Activated CD4-positive, alpha-beta T cell treated with anti-CD3 and anti-CD28 coated beads, Interleukin-2, amount 50 U/mL, for 1 hour (primary cell): Measurements from ENCODE around the gene CBL.

Experiments
- DNase-seq: peaks from one replicate; pipeline ENCODE4 v3.0.0-alpha.2; 2020

Gene CBL

DNA sequence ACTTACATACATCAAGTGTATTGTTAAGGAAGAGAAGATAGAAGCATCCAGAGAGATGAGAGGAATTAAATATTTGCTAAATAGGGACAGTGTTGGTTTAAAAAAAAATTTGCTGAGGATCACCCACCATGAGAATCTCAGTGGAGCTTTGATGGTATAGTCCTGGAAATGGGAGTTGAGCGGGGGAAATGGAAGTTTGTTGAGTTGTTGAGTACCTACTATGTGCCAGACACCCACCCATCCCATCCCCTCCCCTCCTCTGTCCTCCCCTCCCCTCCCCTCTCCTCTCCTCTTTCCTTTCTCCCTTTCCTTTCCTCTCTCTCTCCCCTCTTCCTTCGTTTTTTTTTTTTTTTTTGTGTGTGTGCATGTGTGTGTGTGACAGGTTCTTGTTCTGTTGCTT lies 145.1 kb downstream of the CBL start:
- DNase-seq = no peak

DNA sequence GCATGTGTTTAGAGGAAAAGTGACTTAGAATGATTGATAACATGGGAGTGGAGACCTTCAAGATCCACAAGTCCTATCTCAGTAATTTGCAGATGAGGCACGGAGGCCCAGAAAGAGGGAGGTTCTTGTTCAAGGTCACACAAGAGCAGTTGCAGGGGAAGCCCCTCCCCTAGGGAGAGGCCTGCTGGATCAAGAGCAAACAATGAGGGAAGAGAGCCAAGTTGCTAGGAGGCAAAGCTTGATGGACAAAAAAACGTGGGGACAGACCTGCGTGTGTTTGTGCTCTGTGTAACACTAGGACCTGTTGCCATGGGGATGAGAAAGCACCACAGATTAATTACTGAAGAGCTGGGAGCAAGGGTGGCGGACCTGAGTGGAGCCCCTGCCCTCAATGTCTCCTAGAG lies 146.7 kb downstream of the CBL start:
- no peak for DNase-seq

DNA sequence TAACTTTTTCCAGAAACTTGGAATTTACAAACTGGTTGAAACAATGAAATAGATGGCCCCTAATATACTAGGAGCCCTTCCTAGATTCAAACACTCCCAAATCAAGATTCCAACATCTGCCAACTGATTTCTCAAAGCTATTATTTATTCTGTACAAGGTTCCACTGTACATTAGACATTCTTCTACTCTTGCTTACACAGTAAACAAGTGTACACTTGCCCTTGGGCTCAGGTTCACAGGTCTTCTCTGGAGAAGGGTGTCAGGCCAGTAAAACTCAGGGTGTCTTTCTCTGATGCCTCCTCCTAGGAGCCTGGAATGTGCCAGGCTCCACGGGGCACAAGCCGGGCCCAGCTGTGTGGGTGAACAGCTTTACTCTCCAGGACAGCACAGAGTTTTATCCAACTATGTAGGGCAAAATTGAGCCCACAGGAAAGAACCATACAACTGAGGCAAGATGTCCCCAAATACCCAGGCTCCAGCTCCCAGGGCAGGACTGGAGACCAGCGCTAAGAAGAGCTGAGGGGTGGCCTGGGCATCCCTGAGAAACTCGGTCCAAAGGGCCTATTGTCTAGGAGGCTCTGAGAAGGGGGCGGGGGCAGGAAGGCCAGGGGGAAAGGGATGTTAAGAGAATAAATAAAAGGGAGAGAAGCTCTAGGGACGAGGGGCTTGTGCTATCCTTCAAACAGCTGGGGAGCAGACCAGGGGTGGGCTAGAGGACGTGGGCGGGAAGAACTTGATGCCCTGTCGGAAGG lies 149.1 kb downstream of the CBL start:
- DNase-seq = no peak

DNA sequence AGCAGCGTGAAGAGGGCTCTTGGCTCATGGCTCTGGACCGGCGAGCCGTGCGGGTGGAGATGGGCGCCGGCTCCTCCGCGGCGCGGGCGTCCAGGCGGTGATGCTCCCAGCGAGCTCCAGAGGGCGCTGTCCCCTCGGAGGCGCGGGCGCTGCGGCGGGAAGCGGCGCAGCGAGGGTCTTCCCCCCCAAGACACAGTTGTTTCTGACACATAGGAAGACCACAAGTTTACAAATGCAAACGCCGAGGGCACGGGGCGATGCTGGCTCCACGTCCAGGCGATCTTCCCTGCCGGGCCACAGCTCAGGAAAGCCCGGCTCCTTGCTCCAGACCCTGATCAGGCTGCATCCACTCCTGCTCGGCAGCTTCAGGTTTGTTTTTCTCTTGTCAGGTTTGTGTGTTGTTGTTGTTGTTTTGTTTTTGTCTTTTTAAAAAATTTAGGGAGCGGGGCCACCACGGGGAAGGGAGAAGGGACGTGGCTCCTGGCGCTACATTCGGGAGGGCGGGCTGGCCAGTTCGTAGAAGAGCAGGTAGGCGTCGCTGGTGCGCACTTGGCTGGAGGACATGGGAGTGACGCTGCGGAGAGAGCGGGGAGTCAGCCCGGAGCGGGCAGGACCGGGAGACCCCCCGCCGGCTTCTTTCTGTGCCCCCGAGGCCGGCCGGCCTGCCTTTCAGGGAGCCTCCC lies 150.4 kb downstream of the CBL start:
- peak; percentile 74 for DNase-seq

DNA sequence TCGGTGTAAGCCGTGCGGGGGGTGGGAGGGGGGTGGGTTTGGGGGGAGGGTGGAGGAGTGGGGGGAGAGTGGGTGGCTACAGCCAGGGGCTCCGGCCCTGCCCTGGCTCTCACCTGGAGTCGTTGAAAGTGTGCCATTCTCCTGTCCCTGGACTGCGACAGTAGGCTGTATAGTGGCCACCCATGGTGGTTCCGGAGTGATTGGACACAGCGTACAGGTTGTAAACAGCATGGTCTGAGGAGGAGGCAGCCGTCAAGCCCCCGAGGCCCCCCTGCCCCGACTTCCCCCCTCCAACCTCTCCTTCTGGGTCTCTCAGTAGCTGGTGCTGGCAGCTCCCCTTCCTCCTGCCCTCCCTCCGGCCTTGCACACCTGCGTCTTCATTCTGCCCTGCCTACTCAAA lies 150.9 kb downstream of the CBL start:
- DNase-seq = no peak
